Midbrain (tissue), 1 donor: Measurements from ENCODE around the gene STEEP1.
"Not testable (repeated sequence)": the region's sequence is repeated elsewhere in the genome, so short reads cannot be mapped to it uniquely, and the experiment has no call there.

ENCODE experiments used
- DNase-seq: peaks from one replicate; lab custom pipeline; 2025; lab: John Stamatoyannopoulos, UW

Gene STEEP1

DNA sequence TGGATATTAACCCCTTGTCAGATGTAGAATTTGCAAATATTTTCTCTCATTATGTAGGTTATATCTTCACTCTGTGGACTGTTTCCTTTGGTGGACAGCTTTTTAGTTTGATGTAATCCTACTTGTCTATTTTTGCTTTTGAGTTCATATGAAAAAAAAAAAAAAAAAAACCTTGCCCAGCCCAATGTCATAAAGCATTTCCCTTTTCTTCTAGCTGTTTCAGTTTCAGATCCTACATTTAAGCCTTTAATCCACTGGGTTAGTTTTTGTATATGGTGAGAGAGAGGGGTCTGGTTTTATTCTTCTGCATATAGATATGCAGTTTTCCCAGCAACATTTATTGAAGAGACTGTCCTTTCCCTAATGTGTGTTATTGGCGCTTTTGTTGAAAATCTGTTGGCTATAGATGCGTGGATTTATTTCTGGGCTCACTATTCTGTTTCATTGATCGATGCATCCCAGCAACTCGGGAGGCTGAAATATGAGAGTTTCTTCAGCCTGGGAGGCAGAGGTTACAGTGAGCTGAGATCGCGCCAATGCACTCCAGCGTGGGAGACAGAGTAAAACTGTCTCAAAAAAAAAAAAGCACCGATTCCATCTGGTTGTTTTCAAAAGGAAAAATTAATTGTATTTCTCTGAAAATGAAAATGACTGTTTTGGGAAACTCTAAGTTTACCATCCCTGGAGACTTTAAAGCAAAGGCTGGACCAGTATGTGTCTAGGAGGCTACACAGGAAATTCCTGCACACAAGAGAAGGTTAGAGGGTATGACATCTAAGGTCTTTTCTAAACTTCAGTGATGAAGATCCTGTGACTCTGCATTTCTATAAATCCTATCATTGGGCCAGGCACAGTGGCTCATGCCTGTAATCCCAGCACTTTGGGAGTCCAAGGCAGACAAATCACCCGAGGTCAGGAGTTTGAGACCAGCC is 35.6 kb downstream of the STEEP1 start:
- DNase-seq = no peak

- DNase-seq = no peak
Measured at GRCh38 chrX:119523664-119524184, 41.5 kb downstream of the STEEP1 start.

- DNase-seq = no peak
Measured at GRCh38 chrX:119521246-119521645, 44.0 kb downstream of the STEEP1 start.

DNA sequence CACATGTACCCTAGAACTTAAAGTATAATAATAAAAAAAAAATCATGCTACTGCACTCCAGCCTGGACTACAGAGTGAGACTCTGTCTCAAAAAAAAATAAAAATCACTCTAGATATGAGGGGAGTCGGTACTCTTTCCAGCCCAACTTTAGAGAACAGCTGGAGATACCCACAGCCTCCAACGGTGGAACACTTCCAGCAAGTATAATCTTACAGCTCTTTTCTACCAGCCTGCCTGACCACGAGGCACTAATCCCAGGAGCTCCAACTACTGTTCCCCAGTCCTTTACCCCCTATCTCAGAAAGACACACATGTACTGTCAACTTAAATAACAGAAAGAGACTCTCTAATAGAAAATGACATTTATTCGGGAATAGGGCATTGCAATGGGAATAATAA is 46.8 kb downstream of the STEEP1 start:
- DNase-seq = no peak

GRCh38 chrX:119516157-119516702 is 49.0 kb downstream of the STEEP1 start:
- DNase-seq = peak; percentile 49

GRCh38 chrX:119512146-119512800 is 52.9 kb downstream of the STEEP1 start:
- DNase-seq = peak; percentile 16

DNA sequence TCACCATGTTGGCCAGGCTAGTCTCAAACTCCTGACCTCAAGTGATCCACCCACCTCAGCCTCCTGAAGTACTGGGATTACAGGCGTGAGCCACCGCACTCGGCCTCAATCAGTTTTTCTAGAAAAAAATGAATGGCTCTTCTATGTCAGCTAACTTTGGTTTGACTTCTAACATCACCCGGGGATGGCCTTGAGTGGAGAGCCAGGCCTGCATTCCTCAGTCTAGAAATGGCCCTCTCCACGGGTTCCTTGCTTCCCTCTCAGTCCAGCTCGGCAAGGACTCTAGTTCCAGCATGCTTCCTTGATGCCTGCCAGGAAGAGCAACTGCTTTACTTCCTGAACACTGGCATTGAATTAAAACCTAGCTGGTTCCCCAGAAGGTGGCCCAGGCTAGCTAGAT is 58.0 kb downstream of the STEEP1 start:
- no peak for DNase-seq

- DNase-seq = no peak
Measured at GRCh38 chrX:119505945-119506344, 59.3 kb downstream of the STEEP1 start.

DNA sequence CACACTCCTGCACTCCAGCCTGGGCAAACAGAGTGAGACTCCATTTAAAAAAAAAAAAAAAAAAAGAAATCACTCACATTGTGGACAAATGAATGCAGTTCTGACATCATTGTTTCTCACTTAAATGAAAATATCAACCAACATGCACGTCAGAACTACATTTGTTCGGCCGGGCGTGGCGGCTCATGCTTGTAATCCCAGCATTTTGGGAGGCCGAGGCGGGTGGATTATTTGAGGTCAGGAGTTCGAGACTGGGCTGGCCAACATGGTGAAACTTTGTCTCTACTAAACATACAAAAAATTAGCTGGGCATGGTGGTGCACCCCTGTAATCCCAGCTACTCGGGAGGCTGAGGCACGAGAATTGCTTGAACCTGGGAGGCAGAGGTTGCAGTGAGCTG is 60.1 kb downstream of the STEEP1 start:
- not testable (repeated sequence) for DNase-seq

GRCh38 chrX:119503484-119503861 is 61.7 kb downstream of the STEEP1 start:
- peak; percentile 15 for DNase-seq

GRCh38 chrX:119502727-119503483 is 62.3 kb downstream of the STEEP1 start:
- DNase-seq = no peak

DNA sequence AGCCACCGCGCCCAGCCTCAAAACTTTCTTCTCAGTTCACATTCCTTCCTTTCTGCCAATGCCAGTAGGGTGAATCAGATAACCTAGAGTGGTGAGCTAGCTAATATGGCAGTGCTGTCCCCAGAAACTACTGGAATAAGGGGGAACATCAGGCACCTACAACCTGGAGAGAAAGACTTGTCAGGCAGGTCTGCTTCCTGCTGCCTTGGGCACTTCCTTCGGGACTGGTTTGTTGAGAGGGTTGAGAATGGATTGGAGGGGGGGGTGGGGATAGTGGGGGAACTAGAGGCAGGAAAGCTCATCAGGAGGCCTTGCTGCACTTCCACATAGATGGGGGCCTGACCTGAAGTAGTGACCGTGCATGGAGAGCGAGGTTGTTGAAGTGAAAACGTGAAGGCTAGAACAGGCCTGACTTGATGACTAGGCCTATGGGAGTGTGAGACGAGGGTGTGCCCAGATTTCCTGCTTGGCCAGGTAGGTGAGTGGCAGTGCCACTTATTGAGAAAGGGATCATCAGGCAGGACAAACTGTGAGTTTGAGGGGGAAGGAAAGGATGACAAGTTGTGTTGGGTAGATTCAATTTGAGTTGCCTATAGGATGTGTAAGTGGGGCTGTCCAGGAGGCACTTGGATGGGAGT is 63.6 kb downstream of the STEEP1 start:
- no peak for DNase-seq

- no peak for DNase-seq
Measured at GRCh38 chrX:119500061-119500800, 65.0 kb downstream of the STEEP1 start.

- DNase-seq = no peak
Measured at GRCh38 chrX:119497185-119497584, 68.0 kb downstream of the STEEP1 start.

- no peak for DNase-seq
Measured at GRCh38 chrX:119495734-119496726, 69.2 kb downstream of the STEEP1 start.

DNA sequence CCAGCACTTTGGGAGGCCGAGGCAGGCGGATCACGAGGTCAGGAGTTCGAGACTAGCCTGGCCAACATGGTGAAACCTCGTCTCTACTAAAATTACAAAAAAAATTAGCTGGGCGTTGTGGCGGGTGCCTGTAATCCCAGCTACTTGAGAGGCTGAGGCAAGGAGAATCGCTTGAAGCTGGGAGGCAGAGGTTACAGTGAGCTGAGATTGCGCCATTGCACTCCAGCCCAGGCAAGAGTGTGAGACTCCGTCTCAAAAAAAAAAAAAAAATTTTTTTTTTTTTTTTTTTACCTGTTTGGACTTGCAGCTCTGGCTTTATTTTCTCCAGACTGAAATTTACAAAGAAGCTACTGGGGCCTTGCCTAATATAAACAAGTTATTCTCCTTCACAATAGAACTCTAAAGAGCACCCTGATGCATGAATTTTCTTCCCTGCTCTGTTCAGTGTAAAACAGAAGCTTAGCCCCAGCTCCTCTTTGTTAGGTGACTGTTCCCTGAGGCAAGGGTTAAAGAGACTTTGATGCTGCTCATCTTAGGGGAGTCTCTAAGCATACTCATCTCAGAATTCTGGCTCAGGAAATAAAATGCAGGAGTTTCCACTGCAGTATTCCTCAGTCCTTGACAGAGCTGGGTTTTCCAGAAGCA is 71.2 kb downstream of the STEEP1 start:
- not testable (repeated sequence) for DNase-seq

DNA sequence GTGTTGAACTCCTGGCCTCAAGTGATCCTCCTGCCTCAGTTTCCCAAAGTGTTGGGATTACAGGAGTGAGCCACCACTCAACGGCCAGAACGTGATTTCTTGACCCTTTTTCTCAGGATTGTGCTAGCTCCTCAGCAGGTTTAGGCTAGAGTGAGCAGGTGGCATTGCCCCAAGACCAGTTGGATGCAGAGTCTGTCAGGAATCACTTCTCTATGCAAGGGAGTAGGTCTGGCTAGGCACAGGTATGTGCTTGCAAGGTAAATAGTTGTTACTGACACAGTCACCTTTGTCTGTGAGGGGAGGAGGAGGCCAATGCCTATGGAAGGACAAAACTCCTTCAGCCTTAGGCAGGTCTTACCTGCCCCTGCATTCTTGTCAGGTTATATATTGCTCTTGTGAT is 72.7 kb downstream of the STEEP1 start:
- DNase-seq = no peak

DNA sequence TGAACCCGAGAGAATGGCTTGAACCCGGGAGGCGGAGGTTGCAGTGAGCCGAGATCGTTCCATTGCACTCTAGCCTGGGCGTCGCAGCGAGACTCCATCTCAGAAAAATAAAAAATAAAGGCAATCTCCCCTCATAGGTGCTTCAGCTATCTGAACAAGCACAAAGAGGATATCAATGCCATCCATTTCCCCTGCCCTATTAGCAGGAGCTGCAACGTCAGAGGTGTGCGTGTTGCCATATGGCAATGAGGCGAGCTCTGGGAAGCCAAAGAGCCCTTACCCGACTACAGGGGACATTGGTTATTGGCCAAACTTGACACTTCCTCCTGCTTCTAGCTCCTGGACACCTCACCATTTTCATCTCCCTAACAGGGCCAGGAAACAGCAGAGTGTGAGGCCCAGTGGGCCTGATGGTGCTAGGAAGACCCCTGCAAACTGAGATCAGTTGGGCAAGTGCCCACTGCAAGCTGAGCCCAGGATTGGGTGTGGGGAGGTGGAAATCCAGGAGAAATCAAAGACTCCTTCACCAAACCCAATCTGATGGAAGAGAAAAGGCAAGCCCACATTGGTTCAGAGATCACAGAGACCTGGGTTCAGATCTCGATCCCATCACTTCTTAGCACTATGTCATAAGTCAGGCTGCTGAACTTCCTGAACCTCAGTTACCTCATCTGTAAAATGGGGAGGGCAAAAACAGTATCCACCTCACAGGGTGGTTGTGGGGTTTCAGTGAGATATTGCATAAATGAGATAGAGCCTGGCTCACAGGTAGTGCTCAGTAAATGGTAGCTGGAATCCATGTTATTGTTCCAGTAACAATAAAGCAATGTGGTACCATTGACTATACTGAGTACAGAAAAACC is 75.8 kb downstream of the STEEP1 start:
- no peak for DNase-seq
